GM12872 (cell line): Measurements from ENCODE around the gene PTCRA.

Experiments used
- CTCF ChIP-seq: IDR thresholded peaks from 3 replicates; pipeline ENCODE4 v1.5.1; 2011; ENCODE audit warnings: low read depth, mild to moderate bottlenecking, low read length, moderate library complexity; ENCODE audit not compliant: insufficient read depth

Gene PTCRA

DNA sequence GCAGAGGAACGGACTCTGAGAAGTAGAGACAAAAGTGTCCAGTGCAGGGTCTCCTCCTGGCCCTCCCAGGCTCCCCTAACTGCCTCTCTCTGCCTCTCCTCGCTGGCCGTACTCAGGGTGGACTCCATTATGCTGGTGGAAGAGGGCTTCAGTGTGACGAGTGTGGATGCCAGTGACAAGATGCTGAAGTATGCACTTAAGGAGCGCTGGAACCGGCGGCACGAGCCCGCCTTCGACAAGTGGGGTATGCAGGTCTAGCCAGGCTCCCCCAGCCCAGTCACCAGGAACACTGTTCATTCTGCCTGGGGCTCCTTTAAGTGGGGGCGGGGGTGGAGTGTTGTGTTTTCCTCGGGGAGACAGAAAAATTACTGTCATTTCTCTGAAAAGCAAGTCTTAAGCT lies 46.2 kb downstream of the PTCRA start:
- TF ChIP-seq CTCF, result no peak

- TF ChIP-seq CTCF, result no peak
Measured at GRCh38 chr6:42962502-42963178, 46.8 kb downstream of the PTCRA start.

- TF ChIP-seq CTCF, result no peak
Measured at GRCh38 chr6:42963179-42963854, 47.5 kb downstream of the PTCRA start.

GRCh38 chr6:42963855-42964605 lies 48.2 kb downstream of the PTCRA start:
- TF ChIP-seq CTCF, result peak; percentile 33; the same call in 1 of the 3 replicates

GRCh38 chr6:42966571-42966970 lies 50.7 kb downstream of the PTCRA start:
- TF ChIP-seq CTCF, result no peak

DNA sequence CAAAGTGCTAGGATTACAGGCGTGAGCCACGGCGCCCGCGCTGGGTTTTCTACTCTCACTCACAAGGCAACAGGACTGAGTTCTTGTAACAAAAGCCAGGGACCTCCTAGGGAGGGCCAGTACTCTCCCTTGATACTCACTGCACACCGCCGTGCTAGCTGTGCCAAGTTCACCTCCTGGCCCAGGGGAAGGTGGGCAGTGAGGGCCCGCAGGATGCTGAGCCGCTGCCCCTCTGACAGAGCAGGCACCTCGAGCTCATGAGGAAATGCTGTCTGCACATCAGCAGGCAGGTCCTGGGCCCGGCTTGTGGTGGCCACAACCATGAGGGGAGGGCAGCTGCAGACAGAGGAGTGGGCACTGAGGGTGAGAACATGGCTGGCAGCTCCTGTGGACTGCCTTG lies 51.4 kb downstream of the PTCRA start:
- TF ChIP-seq CTCF, result no peak

DNA sequence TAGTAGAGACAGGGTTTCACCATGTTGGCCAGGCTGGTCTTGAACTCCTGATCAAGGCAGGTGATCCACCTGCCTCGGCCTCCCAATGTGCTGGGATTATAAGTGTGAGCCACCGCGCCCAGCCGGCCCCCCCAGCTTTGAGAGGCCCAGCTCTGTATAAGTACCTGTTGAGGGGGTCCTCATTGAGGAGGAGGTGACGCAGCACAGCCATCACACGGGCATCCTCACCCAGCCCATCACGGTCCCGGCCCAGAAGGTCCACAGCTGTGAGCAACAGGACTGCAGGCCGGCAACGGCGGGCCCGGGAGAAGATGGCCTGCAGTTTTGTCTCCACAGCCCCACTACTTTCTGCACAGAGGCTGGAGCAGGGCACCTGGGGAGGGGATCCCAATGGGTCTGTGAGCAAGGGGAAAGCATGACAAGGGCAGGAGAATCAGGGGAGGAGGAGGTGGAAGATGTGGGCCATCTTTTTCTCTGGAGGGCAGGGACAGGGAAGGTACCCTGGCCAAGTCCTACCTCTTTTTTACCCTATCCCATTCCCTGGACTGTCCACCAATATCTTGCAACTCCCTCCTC lies 52.4 kb downstream of the PTCRA start:
- TF ChIP-seq CTCF, result no peak
